SK-N-DZ (cell line): ENCODE measurements around the gene TMEM259.

Experiments used
- DNase-seq: peaks from one replicate; pipeline ENCODE4 v3.0.0-alpha.2; 2015; ENCODE audit warnings: low spot score
- small RNA-seq, 2 experiments: library from RNA; depleted of rRNA; stranded (forward); fragments of <200 nt; gene quantifications; one replicate each; pipeline ENCODE3, GENCODE V24; 2014

TMEM259 gene

GRCh38 chr19:963486-963951 is 57.4 kb downstream of the TMEM259 start:
- DNase-seq: no peak

- no peak for DNase-seq
Measured at GRCh38 chr19:962683-963400, 58.1 kb downstream of the TMEM259 start.

GRCh38 chr19:961866-962620 is 58.9 kb downstream of the TMEM259 start:
- DNase-seq: no peak

GRCh38 chr19:960601-960938 is 60.4 kb downstream of the TMEM259 start:
- DNase-seq: no peak

- DNase-seq: no peak
Measured at GRCh38 chr19:960020-960419, 60.9 kb downstream of the TMEM259 start.

Small RNA genes lying within 50 kb of the gene (small RNA-seq; reads per million reads assigned to genes)
- 0.60 to 0.98 reads per million in 2 experiments for gene RNU6-2
